HepG2 (cell line): ENCODE data around the gene CDC42SE1. TPM values are rescaled to one million over a fixed set of nuclear protein-coding genes. Genes with fewer than 3 reads are reported as not detected.

ENCODE experiments used
- CEBPB ChIP-seq: IDR thresholded peaks from 2 replicates; pipeline ENCODE4 v1.6.1; 2011; ENCODE audit warnings: low read depth, low read length, improper control_type of control experiment, borderline replicate concordance
- ETV6 ChIP-seq: sonication (generic); formaldehyde crosslinking; conservative IDR thresholded peaks from 2 replicates; pipeline ENCODE4 v1.4.0; 2020; ENCODE audit warnings: missing genetic modification reagents
- GTF3A ChIP-seq: sonication (generic); formaldehyde crosslinking; conservative IDR thresholded peaks from 2 replicates; pipeline ENCODE4 v1.4.0; 2020; ENCODE audit warnings: mild to moderate bottlenecking, missing genetic modification reagents
- HHEX ChIP-seq: IDR thresholded peaks from 2 replicates; pipeline ENCODE4 v1.6.1; 2016; ENCODE audit warnings: control low read depth
- HOXA7 ChIP-seq: sonication (generic); formaldehyde crosslinking; IDR thresholded peaks from 2 replicates; pipeline ENCODE4 v1.8.1; 2022; ENCODE audit warnings: mild to moderate bottlenecking, missing genetic modification reagents, moderate library complexity
- MEF2D ChIP-seq: sonication (generic); formaldehyde crosslinking; IDR thresholded peaks from 2 replicates; pipeline ENCODE4 v1.5.1; 2020; ENCODE audit warnings: mild to moderate bottlenecking, missing genetic modification reagents
- NR2C2 ChIP-seq: sonication (generic); formaldehyde crosslinking; IDR thresholded peaks from 2 replicates; pipeline ENCODE4 v1.4.0; 2020; ENCODE audit warnings: missing genetic modification reagents, mild to moderate bottlenecking, moderate library complexity, borderline replicate concordance
- POLR2G ChIP-seq: fragments of 200-400 bp; formaldehyde crosslinking; IDR thresholded peaks from 2 replicates; pipeline ENCODE4 v1.6.1; 2018; ENCODE audit warnings: mild to moderate bottlenecking, low read depth, low read length, moderate library complexity
- RBAK ChIP-seq: sonication (generic); formaldehyde crosslinking; IDR thresholded peaks from 2 replicates; pipeline ENCODE4 v1.5.1; 2020; ENCODE audit warnings: mild to moderate bottlenecking, missing genetic modification reagents
- RELA ChIP-seq: sonication (generic); formaldehyde crosslinking; IDR thresholded peaks from 2 replicates; pipeline ENCODE4 v1.4.0; 2020; ENCODE audit warnings: missing genetic modification reagents
- SRSF9 ChIP-seq: fragments of 200-400 bp; formaldehyde crosslinking; IDR thresholded peaks from 2 replicates; pipeline ENCODE4 v1.6.1; 2018; ENCODE audit warnings: borderline replicate concordance, mild to moderate bottlenecking, low read depth, low read length; ENCODE audit not compliant: insufficient read depth, poor library complexity, severe bottlenecking
- XRCC5 ChIP-seq: fragments of 200-400 bp; formaldehyde crosslinking; optimal IDR thresholded peaks from 2 replicates; pipeline ENCODE3; 2017; ENCODE audit warnings: mild to moderate bottlenecking, low read length
- ZKSCAN1 ChIP-seq: fragments of 150-350 bp; IDR thresholded peaks from 2 replicates; pipeline ENCODE4 v1.6.1; 2014; ENCODE audit warnings: low read length
- ZNF136 ChIP-seq: sonication (generic); formaldehyde crosslinking; IDR thresholded peaks from 2 replicates; pipeline ENCODE4 v1.8.1; 2022; ENCODE audit warnings: low read depth, mild to moderate bottlenecking, moderate library complexity, missing genetic modification reagents
- ZNF180 ChIP-seq: sonication (generic); formaldehyde crosslinking; IDR thresholded peaks from 2 replicates; pipeline ENCODE4 v1.4.0; 2020; ENCODE audit warnings: low read depth, missing genetic modification reagents, borderline replicate concordance
- ZNF251 ChIP-seq: sonication (generic); formaldehyde crosslinking; IDR thresholded peaks from 2 replicates; pipeline ENCODE4 v1.9.0; 2021; ENCODE audit warnings: mild to moderate bottlenecking, missing genetic modification reagents
- ZNF282 ChIP-seq: fragments of 450-650 bp; IDR thresholded peaks from 2 replicates; pipeline ENCODE4 v1.6.1; 2018; ENCODE audit not compliant: partially characterized antibody
- ZNF563 ChIP-seq: sonication (generic); formaldehyde crosslinking; IDR thresholded peaks from 2 replicates; pipeline ENCODE4 v1.8.0; 2022; ENCODE audit warnings: mild to moderate bottlenecking, moderate library complexity, missing genetic modification reagents
- ZNF737 ChIP-seq: sonication (generic); formaldehyde crosslinking; IDR thresholded peaks from 2 replicates; pipeline ENCODE4 v1.5.0; 2020; ENCODE audit warnings: missing genetic modification reagents, mild to moderate bottlenecking, borderline replicate concordance
- ZSCAN30 ChIP-seq: sonication (generic); formaldehyde crosslinking; IDR thresholded peaks from 2 replicates; pipeline ENCODE4 v1.5.0; 2020; ENCODE audit warnings: mild to moderate bottlenecking, missing genetic modification reagents
- polyA plus RNA-seq, 8 experiments: library from polyadenylated mRNA; depleted of rRNA in 3 of 8; stranded (reverse) in 7 of 8; unstranded in 1 of 8; fragments of >200 nt; fragmentation: Illumina TruSeq in 4 of 8; extraction: Trizol in 4 of 8; gene quantifications; 2 replicates each; pipeline versions ENCODE4 v1.2.1 to v1.2.3, GENCODE V29; 2011 to 2016; ENCODE audit warnings: low read depth in 4 of 8, missing spikeins in 1 of 8, mixed read lengths in 1 of 8; ENCODE audit not compliant: insufficient read depth in 1 of 8
- total RNA-seq, 5 experiments: library from RNA; depleted of rRNA; stranded (reverse); fragments of >200 nt; fragmentation: Illumina TruSeq; extraction: Trizol; gene quantifications; 2 replicates each; pipeline ENCODE4 v1.2.3, GENCODE V29; 2016; ENCODE audit warnings: low read depth in 1 of 5
- TF ChIP-seq, protein P1 (sequence below): sonication (generic); formaldehyde crosslinking; IDR thresholded peaks from 2 replicates; pipeline ENCODE4 v1.8.0; 2022; ENCODE audit warnings: mild to moderate bottlenecking, missing genetic modification reagents; ENCODE audit not compliant: insufficient replicate concordance
- TF ChIP-seq, protein P2 (sequence below): sonication (generic); formaldehyde crosslinking; IDR thresholded peaks from 2 replicates; pipeline ENCODE4 v1.4.0; 2020; ENCODE audit warnings: missing genetic modification reagents, low read depth, mild to moderate bottlenecking, borderline replicate concordance
- TF ChIP-seq, protein P3 (sequence below): IDR thresholded peaks from 2 replicates; pipeline ENCODE4 v1.6.1; 2016; ENCODE audit warnings: missing compliant biosample characterization, missing genetic modification reagents, borderline replicate concordance

Gene CDC42SE1
- total and polyA plus RNA-seq, 2 of the 13 experiments (the other 11 are each of a cell fraction or from before 2014, with no cell fraction given): 17.6 to 17.9 TPM

DNA sequence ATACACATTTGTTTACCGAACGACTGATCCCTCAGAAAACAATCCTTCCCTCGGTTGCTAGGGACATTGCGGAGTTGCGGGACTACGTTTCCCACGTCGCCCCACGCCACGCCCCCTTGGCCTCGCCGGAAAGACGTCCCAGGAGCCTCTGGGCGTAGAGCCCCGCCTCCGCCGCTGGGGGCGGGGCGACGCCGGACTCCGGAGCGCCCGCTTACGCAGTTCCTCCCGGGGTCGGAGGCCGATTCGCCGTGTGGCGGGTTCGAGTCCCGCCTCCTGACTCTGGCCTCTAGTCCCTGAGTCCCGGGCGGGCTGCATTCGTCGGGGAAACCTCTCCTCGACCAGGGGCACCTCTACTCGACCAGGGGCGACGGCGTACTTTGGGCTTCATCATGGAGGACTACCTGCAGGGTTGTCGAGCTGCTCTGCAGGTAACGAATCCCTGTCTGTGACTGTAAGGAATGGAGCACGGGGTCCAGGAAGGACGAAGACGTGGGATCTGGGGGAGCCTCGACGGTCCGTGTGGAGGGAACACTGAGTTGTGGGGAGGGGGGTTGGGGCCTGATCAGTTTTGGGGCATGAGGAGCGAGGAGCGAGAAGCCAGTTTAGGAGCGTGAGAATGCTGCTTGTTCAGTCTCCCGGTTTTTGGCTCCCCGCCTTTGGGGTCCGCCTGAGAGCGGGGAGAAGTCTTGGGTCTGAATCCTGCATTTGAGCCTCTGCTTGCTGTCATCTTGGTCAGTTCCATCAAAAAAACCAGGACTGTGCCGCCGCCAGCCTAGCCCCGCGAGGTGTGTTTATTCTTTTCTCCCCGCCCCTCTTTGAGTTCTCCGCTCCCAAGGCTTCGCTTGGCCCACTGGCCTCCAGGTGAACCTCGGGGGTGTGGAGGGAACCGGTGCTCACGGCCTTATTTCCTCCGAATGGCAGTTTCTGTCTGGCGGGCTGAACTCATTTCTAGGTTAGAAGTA, 50.9 kb downstream of the CDC42SE1 start, which contains the start of gene PRUNE1 (continued):
- TF ChIP-seq ZSCAN30 (CRISPR knock-in tag) (no peak), ZNF737 (CRISPR knock-in tag) (0 out of 2 replicates have a peak, but pooled peaks have one; percentile 33), ZNF282 (no peak), ETV6 (no peak), CEBPB (peak; percentile 22; the same call in 1 of the 2 replicates), POLR2G (peak; percentile 67), HOXA7 (CRISPR knock-in tag) (no peak), NR2C2 (peak; percentile 93), MEF2D (CRISPR knock-in tag) (0 out of 2 replicates have a peak, but pooled peaks have one; percentile 30), ZKSCAN1 (no peak), RELA (no peak), HHEX (CRISPR knock-in tag) (no peak), SRSF9 (no peak), RBAK (CRISPR knock-in tag) (no peak), ZNF251 (no peak), ZNF180 (CRISPR knock-in tag) (no peak), XRCC5 (no peak), ZNF563 (CRISPR knock-in tag) (peak; percentile 67), GTF3A (CRISPR knock-in tag) (peak; percentile 87; the same call in 1 of the 2 replicates), ZNF136 (CRISPR knock-in tag) (no peak; the same call in 1 of the 2 replicates)
- TF ChIP-seq, protein P1, sequence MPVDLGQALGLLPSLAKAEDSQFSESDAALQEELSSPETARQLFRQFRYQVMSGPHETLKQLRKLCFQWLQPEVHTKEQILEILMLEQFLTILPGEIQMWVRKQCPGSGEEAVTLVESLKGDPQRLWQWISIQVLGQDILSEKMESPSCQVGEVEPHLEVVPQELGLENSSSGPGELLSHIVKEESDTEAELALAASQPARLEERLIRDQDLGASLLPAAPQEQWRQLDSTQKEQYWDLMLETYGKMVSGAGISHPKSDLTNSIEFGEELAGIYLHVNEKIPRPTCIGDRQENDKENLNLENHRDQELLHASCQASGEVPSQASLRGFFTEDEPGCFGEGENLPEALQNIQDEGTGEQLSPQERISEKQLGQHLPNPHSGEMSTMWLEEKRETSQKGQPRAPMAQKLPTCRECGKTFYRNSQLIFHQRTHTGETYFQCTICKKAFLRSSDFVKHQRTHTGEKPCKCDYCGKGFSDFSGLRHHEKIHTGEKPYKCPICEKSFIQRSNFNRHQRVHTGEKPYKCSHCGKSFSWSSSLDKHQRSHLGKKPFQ: peak; percentile 79
- TF ChIP-seq, protein P2, sequence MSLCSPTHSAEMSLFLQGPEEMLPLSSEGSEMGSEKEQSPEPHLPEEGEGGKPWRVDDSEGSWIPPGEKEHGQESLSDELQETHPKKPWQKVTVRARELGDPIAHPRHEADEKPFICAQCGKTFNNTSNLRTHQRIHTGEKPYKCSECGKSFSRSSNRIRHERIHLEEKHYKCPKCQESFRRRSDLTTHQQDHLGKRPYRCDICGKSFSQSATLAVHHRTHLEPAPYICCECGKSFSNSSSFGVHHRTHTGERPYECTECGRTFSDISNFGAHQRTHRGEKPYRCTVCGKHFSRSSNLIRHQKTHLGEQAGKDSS: no peak
- TF ChIP-seq, protein P3, sequence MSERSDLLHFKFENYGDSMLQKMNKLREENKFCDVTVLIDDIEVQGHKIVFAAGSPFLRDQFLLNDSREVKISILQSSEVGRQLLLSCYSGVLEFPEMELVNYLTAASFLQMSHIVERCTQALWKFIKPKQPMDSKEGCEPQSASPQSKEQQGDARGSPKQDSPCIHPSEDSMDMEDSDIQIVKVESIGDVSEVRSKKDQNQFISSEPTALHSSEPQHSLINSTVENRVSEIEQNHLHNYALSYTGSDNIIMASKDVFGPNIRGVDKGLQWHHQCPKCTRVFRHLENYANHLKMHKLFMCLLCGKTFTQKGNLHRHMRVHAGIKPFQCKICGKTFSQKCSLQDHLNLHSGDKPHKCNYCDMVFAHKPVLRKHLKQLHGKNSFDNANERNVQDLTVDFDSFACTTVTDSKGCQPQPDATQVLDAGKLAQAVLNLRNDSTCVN (CRISPR knock-in tag): no peak
